LNCAP (cell line): ENCODE data around the gene PLCXD1.

ENCODE experiments used
- TF ChIP-seq, protein P1 (sequence below): fragments of 450-650 bp; IDR thresholded peaks from 2 replicates; pipeline ENCODE4 v1.5.1; 2017; ENCODE audit warnings: mild to moderate bottlenecking

The PLCXD1 gene

DNA sequence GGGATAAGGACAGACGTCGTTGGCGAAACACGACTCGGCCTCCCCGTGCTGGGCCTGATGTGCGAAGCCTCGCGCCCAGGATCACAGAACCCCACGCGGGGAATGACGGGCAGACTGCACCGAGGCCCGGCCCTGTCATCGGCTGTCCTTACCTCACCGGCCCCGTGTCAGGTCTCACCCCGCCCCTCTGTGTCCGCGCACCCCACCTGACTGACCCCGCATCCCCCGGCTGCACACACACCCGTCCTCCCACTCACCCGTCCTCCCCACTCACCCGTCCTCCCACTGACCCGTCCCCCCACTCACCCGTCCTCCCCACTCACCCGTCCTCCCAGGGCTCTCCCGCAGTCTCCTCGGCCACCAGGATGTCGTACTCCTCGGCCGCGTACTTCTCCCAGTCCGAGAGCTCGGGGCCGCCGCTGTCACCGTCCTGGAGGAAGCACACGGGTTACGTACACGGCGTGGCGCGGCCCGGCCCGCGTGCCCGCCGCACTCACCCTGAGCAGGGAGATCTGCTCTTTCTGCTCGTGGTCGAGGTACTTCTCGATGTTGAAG is 57.2 kb downstream of the PLCXD1 start:
- TF ChIP-seq, protein P1, sequence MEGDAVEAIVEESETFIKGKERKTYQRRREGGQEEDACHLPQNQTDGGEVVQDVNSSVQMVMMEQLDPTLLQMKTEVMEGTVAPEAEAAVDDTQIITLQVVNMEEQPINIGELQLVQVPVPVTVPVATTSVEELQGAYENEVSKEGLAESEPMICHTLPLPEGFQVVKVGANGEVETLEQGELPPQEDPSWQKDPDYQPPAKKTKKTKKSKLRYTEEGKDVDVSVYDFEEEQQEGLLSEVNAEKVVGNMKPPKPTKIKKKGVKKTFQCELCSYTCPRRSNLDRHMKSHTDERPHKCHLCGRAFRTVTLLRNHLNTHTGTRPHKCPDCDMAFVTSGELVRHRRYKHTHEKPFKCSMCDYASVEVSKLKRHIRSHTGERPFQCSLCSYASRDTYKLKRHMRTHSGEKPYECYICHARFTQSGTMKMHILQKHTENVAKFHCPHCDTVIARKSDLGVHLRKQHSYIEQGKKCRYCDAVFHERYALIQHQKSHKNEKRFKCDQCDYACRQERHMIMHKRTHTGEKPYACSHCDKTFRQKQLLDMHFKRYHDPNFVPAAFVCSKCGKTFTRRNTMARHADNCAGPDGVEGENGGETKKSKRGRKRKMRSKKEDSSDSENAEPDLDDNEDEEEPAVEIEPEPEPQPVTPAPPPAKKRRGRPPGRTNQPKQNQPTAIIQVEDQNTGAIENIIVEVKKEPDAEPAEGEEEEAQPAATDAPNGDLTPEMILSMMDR: no peak

DNA sequence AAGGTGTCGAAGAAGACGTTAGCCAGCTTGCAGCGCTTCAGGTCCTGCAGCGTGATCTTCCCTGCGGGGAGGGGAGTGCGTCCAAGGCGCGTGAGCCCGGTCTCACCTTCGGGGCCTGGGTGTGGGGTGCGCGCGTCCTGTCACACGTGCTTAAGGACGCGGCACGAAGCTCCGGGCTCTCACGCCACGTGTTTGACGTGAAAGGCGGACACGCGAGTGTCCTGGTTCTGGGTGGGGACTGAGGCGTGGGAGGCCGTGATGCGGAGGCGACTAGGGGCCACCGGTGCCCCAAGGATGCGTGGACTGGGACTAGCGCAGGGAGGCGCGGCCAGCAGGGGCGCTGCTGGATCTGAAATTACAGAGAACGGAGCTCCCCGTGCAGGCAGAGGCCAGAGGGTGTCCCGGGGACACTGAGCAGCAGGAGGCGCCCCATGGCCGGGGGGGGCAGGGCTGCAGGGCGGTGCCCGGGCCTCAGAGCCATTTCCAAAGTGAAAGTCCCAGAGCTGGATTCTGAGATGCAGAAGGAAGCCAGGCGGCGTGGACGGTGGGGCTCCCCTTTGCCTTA is 57.7 kb downstream of the PLCXD1 start:
- TF ChIP-seq, protein P1: no peak

DNA sequence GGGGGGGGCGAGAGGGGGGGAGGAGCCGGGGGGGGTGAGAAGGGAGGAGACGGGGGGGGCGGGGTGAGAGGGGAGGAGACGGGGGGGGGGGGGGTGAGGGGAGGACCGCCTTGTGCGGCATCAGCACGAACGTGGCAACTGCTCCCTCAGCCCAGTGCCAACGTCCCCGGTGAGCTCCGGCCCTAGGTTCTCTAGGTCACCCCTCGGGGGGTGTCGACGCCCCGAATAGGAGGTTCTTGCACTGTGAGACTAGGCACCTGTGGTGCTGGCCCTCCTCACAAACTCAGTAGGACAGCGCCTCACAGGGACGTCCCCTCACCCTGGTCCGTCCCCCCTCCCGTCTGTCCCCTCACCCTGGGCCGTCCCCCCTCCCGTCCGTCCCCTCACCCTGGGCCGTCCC is 58.9 kb downstream of the PLCXD1 start:
- TF ChIP-seq, protein P1: no peak

DNA sequence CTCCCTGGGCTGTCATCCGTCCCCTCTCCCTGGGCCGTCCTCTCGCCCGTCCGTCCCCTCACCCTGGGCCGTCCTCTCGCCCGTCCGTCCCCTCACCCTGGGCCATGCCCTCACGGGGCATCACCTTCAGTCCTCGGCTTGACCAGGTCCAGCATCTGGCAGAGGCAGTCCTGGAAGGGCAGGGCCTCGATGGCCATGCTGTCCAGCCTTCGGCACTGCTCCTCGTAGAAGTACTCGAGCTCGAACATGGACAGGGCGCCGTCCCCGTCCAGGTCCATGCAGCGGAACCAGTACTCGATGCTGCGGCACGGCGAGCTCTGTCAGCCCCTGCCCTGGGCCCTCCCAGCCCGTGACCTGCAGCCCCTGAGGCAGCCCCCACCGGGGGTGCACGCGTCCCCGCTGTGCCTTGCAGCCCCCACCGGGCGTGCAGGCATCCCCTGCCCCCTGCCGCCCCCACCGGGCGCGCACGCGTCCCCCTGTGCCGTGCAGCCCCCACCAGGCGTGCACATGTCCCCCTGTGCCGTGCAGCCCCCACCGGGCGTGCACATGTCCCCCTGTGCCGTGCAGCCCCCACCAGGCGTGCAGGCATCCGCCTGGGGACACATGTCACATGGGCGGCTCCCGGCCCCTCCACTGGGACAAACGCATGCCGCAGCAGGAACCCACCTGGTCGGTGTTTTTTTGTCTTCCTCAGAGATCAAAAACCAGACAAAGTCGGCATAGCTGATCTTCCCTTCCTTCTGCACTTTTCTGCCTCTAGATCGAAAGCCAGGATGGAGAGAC is 59.7 kb downstream of the PLCXD1 start:
- TF ChIP-seq, protein P1: no peak

DNA sequence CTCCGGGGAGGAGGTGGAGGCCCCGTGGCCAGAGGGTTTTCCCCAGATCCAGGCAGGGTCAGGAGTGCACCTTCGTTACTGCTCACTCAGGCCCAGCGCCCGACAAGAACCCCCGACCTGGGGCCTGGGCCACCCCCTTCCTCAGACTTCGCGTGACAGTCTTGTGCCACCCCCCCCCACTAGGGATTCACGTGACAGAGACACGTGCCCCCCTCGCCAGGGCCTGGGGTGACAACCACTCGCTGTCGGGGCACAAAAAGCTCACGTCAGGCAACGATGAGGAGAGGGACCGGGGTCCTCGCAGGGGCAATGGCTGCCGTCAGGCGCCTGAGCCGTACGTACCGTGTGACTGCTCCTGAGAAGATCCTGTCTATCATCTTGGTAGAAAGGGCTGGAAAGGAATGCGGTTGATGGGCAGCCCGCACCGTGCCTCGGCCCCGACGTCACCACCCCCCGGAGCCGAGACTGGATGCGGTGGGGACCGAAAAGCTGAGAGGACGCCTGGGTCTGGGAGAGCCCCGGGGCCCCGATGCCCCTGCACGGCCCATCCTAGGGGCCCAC is 60.4 kb downstream of the PLCXD1 start:
- TF ChIP-seq, protein P1: no peak

DNA sequence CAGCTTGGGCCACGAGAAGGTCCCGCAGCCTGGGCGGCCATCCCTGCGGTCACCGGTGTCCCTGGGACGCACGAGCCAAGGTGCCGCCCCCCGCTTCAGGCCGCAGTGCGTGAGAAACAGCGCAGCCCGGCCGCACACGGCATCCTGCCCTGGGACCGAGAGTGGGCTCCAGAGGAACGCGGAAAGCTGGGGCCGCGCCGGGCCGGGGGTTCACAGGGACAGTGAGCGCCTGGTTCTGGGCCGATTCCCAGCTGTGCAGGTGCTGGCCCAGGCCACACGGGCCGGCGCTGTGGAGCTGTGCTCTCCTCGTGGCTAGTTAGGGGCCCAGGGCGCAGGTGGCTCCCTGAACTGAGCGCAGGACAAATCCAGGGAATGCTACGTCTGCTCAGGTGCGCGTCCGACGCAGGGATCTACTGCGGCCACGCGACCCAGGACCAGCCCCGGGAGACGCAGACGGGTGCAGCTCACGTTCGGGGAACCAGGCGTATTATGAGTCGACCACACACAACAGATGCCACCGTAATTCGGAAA is 63.3 kb downstream of the PLCXD1 start:
- TF ChIP-seq, protein P1: no peak

DNA sequence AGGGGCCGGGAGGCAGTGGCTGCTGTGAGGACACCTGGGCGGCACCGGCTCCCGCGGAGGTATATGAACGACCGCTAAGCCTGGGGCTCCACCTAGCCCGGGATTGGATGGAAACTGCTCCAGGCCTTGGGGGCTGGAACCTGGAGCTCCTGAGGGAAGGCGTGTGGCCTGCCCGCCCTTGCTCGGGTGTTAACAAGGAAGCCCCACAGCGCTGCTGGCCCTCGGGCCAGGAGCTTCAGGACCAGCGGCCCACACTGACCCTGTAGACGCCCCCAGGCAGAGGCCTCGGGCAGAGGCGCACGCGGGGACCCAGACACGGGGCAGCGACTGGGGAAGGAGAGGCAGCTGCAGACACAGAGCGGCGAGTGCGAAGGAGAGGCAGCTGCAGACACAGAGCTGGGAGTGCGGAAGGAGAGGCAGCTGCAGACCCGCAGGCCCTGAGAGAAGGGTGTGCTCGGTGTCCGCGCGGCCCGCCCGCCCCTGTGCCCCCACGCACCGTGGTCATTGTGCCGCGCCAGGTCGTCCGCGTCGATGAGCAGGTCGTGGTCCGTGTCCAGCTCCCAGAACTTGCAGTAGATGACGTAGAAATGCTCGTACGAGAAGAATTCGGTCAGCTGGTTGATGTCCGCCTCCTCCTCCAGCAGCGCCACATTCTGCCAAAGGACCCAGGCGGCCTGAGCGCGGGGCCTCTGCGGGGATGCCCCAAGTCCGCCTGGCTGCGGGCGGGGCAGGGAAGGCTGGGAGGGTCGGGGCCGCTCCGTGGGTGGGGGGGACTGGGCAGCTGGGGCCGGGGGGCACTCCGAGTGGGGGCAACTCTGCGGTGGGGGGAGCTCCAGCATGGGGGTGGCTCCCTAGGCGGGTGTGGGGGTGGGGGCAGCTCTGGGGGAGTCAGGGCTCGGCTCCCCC is 64.1 kb downstream of the PLCXD1 start:
- TF ChIP-seq, protein P1: no peak
